Measurements from ENCODE around the gene NPAS3.

NPAS3 gene

DNA sequence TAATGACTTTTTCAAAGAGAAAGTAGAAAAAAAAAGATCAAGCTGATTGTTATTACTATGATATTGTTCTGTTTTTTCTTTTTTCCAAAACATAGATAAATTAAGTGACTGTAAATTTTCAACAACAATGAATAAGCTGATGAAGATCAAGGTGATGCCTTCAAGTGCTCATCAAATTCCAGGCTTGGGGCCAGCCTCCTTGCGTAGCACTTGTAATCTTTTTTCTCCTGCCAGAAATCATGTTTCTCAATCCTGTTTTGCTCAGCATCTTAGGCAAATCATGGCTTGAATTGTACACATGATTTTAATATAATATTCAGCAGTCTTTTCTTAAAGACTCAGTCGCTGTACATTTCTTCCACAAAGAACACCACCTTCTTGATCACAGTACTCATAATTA, 333.2 kb downstream of the NPAS3 start:
- Histone ChIP-seq H2AFZ (ENCODE audit: low read depth, low read length) (no peak overlapping the region), H3K4me3 (ENCODE audit: low read length) (no peak overlapping the region), H3K9me3 (ENCODE audit: insufficient read depth, low read length) (no peaks in the 10 kb centered on the region), H3K79me2 (ENCODE audit: low read length) (no peaks in the 10 kb centered on the region), H3K27ac (ENCODE audit: low read length) (no peak overlapping the region), H3K4me2 (ENCODE audit: low read length) (no peak overlapping the region), H3K9ac (ENCODE audit: low read length) (no peak overlapping the region), H3K36me3 (replicated peaks; ENCODE audit: low read depth, low read length) (no peaks in the 10 kb centered on the region), H3K4me1 (ENCODE audit: low read length) (no peaks in the 10 kb centered on the region), H3K27me3 (ENCODE audit: low read depth, low read length) (no peaks in the 10 kb centered on the region), H4K20me1 (ENCODE audit: insufficient read depth, low read length) (no peaks in the 10 kb centered on the region)
- TF ChIP-seq EZH2phosphoT487 (IDR thresholded peaks at IDR 0.05; ENCODE audit: low read depth): no peak

DNA sequence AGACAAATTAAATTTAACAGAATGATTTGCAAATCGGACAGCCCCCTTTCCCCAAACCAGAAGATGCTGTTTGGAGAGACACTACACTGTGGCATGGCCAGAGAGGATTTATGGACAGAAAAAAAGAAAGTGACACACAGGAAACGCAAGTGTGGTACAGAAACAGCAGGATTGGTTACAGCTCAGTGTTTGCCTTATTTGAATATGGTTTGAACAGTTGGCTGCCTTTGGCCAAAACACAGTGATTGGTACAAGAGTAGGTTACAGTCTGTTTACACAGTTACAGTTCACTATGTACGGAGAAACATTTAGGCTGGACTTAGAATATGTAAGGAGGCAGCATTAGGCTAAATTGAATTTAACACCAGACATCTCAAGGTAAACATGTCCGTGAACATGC, 335.3 kb downstream of the NPAS3 start:
- H2AFZ ChIP-seq (ENCODE audit: low read depth, low read length): no peak overlapping the region
- H3K4me3 ChIP-seq (ENCODE audit: low read length): no peak overlapping the region
- H3K9me3 ChIP-seq (ENCODE audit: insufficient read depth, low read length): no peaks in the 10 kb centered on the region
- no peaks in the 10 kb centered on the region for H3K36me3 ChIP-seq (replicated peaks; ENCODE audit: low read depth, low read length)
- H3K9ac ChIP-seq (ENCODE audit: low read length): no peak overlapping the region
- no peaks in the 10 kb centered on the region for H4K20me1 ChIP-seq (ENCODE audit: insufficient read depth, low read length)
- no peak overlapping the region for H3K4me2 ChIP-seq (ENCODE audit: low read length)
- TF ChIP-seq, protein P1, sequence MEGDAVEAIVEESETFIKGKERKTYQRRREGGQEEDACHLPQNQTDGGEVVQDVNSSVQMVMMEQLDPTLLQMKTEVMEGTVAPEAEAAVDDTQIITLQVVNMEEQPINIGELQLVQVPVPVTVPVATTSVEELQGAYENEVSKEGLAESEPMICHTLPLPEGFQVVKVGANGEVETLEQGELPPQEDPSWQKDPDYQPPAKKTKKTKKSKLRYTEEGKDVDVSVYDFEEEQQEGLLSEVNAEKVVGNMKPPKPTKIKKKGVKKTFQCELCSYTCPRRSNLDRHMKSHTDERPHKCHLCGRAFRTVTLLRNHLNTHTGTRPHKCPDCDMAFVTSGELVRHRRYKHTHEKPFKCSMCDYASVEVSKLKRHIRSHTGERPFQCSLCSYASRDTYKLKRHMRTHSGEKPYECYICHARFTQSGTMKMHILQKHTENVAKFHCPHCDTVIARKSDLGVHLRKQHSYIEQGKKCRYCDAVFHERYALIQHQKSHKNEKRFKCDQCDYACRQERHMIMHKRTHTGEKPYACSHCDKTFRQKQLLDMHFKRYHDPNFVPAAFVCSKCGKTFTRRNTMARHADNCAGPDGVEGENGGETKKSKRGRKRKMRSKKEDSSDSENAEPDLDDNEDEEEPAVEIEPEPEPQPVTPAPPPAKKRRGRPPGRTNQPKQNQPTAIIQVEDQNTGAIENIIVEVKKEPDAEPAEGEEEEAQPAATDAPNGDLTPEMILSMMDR (IDR thresholded peaks at IDR 0.05; ENCODE audit: low read depth, low read length): no peak
- TF ChIP-seq EZH2phosphoT487 (IDR thresholded peaks at IDR 0.05; ENCODE audit: low read depth): no peak
- no peak overlapping the region for H3K27ac ChIP-seq (ENCODE audit: low read length)
- H3K27me3 ChIP-seq (ENCODE audit: low read depth, low read length): no peaks in the 10 kb centered on the region
- H3K4me1 ChIP-seq (ENCODE audit: low read length): no peaks in the 10 kb centered on the region
- H3K79me2 ChIP-seq (ENCODE audit: low read length): no peaks in the 10 kb centered on the region

DNA sequence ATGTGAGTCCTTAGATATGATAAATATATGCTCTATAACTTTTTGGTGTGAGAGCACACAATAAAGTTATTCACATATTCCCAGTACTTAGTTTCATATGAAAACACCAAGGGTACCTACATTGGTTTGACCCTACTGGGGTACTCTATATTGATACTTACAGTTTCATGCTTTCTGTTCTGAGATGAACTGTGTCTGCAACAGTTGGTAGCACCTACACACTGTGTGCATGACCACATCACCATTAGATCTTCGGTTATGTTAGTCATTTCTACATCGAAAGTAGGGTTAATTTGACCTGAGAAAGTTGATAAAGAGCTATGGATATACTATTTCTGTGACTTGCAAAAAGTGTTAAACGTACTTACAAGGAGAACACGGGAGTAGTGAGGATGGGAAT, 337.2 kb downstream of the NPAS3 start:
- Histone ChIP-seq H3K36me3 (replicated peaks; ENCODE audit: low read depth, low read length) (no peaks in the 10 kb centered on the region), H3K9ac (ENCODE audit: low read length) (no peak overlapping the region), H3K79me2 (ENCODE audit: low read length) (no peaks in the 10 kb centered on the region), H4K20me1 (ENCODE audit: insufficient read depth, low read length) (no peaks in the 10 kb centered on the region), H3K4me2 (ENCODE audit: low read length) (no peak overlapping the region), H3K27me3 (ENCODE audit: low read depth, low read length) (no peaks in the 10 kb centered on the region), H3K27ac (ENCODE audit: low read length) (no peak overlapping the region), H3K9me3 (ENCODE audit: insufficient read depth, low read length) (no peaks in the 10 kb centered on the region), H3K4me3 (ENCODE audit: low read length) (no peak overlapping the region), H2AFZ (ENCODE audit: low read depth, low read length) (no peak overlapping the region), H3K4me1 (ENCODE audit: low read length) (no peaks in the 10 kb centered on the region)
- TF ChIP-seq, protein P1 (IDR thresholded peaks at IDR 0.05; ENCODE audit: low read depth, low read length): no peak
- TF ChIP-seq EZH2phosphoT487 (IDR thresholded peaks at IDR 0.05; ENCODE audit: low read depth): no peak

DNA sequence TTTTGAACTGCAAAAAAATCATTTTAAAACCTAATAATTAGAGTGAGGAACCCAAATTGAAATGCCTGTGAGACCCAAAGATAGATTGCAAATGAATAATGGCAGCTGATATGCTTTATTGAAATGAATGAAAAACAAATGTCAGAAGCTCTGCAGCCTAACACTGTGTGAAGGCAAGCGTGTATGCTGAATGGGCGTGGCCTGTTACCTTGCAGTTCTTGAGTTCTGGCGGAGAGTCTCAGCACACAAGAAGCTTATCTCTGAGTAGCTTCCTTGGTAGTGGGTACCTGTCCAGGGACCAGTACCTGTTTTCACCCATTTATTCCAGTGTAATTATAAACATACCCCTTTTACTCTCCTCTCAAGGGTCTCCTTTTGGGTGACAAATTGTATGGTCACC, 341.2 kb downstream of the NPAS3 start:
- no peak overlapping the region for H2AFZ ChIP-seq (ENCODE audit: low read depth, low read length)
- H3K27ac ChIP-seq (ENCODE audit: low read length): no peak overlapping the region
- no peak overlapping the region for H3K9ac ChIP-seq (ENCODE audit: low read length)
- H3K4me3 ChIP-seq (ENCODE audit: low read length): no peak overlapping the region
- no peaks in the 10 kb centered on the region for H3K27me3 ChIP-seq (ENCODE audit: low read depth, low read length)
- H3K4me2 ChIP-seq (ENCODE audit: low read length): no peak overlapping the region
- H3K36me3 ChIP-seq (replicated peaks; ENCODE audit: low read depth, low read length): no peaks in the 10 kb centered on the region
- no peaks in the 10 kb centered on the region for H3K79me2 ChIP-seq (ENCODE audit: low read length)
- TF ChIP-seq EZH2phosphoT487 (IDR thresholded peaks at IDR 0.05; ENCODE audit: low read depth): no peak
- TF ChIP-seq, protein P1 (IDR thresholded peaks at IDR 0.05; ENCODE audit: low read depth, low read length): no peak
- H3K4me1 ChIP-seq (ENCODE audit: low read length): no peaks in the 10 kb centered on the region
- no peaks in the 10 kb centered on the region for H3K9me3 ChIP-seq (ENCODE audit: insufficient read depth, low read length)
- no peaks in the 10 kb centered on the region for H4K20me1 ChIP-seq (ENCODE audit: insufficient read depth, low read length)

DNA sequence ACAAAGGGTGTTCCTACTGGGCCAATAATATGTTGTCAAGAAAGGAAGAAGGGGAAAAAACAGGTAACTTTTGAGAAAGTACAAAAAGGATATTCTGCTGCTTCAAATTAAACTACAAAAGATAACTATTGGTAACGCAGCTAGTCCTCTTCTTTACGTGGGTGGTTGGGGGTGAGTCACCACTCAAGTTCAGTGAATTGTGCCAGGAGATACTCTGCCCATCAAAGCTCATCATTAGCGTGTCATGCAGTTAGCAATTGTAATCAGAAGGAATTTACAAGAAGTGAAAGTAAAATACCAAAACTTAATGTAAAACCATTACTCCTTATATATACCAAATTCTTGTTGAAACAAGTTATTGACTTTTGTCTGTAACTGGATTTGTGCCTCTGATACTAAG, 342.0 kb downstream of the NPAS3 start:
- TF ChIP-seq EZH2phosphoT487 (IDR thresholded peaks at IDR 0.05; ENCODE audit: low read depth): no peak
- TF ChIP-seq, protein P1 (IDR thresholded peaks at IDR 0.05; ENCODE audit: low read depth, low read length): no peak
- H3K27ac ChIP-seq (ENCODE audit: low read length): no peak overlapping the region
- 0 out of 2 replicates have a peak overlapping the region, but pooled peaks have one; percentile 29 for H2AFZ ChIP-seq (ENCODE audit: low read depth, low read length)
- no peaks in the 10 kb centered on the region for H3K9me3 ChIP-seq (ENCODE audit: insufficient read depth, low read length)
- no peaks in the 10 kb centered on the region for H3K79me2 ChIP-seq (ENCODE audit: low read length)
- no peak overlapping the region for H3K4me2 ChIP-seq (ENCODE audit: low read length)
- H3K4me3 ChIP-seq (ENCODE audit: low read length): no peak overlapping the region
- H3K36me3 ChIP-seq (replicated peaks; ENCODE audit: low read depth, low read length): no peaks in the 10 kb centered on the region
- H3K27me3 ChIP-seq (ENCODE audit: low read depth, low read length): no peaks in the 10 kb centered on the region
- H3K4me1 ChIP-seq (ENCODE audit: low read length): no peaks in the 10 kb centered on the region
- no peaks in the 10 kb centered on the region for H4K20me1 ChIP-seq (ENCODE audit: insufficient read depth, low read length)
- no peak overlapping the region for H3K9ac ChIP-seq (ENCODE audit: low read length)

Data from OCI-LY3 (cell line).